ENCODE results near the gene PARVA.

PARVA gene

GRCh38 chr11:12556788-12557384 is 179.5 kb downstream of the PARVA start:
- no peak for DNase-seq (ENCODE audit: low read depth)

DNA sequence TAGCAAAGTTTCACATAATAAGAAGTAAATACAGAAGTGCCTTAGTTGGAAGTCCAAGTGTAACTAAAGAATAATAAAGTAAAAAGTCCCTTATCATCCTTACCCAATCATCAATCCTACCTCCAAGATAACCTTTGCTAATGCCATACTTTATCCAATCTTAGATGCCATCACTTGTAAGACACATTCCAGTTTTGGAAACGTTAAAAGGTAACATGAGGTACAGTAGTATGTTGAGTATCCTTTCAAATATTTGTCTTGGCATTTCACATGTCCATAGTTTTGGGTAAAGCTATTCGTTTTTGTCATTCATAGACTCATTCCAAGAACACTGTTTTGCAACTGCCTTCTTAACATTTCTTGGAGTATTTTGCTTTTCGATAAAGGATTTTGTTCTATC is 181.6 kb downstream of the PARVA start:
- no peak for DNase-seq (ENCODE audit: low read depth)

DNA sequence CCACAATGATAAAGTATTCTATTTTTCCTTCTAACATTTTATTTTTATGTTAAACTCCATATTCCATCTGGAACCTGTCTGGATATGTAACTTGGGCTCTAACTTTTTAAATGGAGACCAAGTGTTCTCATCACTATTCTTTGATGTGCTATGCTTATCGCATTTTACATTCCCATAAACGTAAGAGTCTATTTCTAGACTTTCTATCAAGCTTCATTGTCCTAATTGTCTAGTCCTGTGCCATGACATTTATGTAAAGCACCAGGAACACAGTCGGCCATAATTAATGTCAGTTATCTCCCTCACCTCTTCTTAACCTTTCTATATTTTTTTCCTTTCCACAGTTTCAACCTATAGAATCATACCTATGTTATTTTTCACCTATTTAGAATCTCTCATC is 183.0 kb downstream of the PARVA start:
- no peak for DNase-seq (ENCODE audit: low read depth)

- no peak for DNase-seq (ENCODE audit: low read depth)
Measured at GRCh38 chr11:12560861-12561260, 183.5 kb downstream of the PARVA start.

- DNase-seq (ENCODE audit: low read depth): no peak
Measured at GRCh38 chr11:12564012-12564411, 186.6 kb downstream of the PARVA start.

GRCh38 chr11:12565406-12565805 is 188.0 kb downstream of the PARVA start:
- DNase-seq (ENCODE audit: low read depth): no peak

- DNase-seq (ENCODE audit: low read depth): no peak
Measured at GRCh38 chr11:12567746-12568460, 190.5 kb downstream of the PARVA start.

DNA sequence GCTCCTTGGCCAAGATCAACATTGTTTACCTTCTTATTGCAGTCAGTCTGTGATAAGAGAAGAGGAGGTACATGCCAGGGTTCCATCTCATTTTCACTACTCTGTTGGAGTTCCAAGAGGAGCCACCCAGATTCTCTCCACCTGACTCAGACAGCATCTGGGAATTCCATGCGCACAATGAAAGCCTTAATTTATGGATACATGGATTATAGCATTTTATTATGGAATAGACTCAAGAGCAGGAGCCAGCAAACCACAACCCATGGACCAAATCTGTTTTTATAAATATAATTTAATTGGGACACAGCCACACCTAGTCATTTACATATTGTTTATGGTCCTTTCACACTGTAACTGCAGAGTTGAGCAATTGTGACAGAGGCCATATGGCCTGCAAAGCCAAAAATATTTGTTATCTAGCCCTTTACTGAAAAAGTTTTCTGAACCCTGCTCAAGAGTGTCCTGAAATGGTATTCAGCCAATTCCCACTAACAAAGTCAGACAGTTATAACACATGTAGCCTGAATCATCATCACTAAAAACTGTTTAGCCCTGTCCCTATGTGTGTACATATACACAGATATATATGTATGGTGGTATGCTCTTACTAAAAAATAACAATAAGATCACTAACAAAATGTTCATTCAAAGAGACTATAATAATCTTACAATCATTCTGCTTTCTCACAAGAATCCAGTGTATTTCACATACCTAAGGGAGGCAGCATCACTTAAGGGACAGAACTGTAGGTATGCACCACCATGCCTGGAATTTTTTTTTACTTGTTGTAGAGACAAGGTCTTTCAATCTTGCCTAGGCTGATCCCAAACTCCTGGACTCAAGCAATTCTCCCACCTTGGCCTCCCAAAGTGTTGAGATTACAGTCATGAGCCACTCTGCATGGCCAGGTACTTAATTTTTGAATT is 192.4 kb downstream of the PARVA start:
- no peak for DNase-seq (ENCODE audit: low read depth)

DNA sequence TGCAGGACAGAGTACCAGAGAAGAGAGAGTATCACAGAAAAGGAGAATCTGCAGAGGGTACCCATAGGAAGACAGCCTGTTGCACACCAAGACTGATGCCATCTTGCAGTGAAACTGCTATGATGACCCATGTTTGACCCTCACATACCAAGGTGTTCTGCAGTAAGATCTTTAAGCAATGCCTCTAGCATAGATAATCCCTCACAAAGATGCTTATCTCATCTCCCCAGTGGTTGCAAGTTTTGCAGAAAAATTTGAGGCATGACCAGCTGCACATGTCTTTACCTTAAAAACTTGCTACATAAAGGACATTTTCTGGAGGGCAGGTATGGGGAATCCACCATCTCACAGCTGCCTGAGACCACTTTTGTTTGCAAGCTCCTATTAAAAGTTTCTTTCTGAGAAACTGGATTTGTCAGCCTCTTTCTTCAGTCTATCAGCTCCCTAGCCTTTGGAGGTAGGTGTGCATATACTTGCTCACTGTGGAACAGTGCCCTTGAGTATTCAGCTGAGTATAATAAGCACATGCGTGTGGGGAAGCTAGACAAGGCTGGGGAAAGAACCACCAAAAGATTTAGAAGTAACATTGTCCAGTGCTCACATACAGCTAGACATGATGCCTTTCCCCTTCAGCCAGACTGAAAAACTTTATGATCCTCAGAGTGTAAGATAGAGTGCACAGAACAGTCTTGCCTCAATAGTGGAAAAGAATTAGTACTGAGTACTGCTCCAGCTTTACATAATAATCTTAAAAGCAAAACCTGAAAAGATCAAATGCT is 196.5 kb downstream of the PARVA start:
- no peak for DNase-seq (ENCODE audit: low read depth)

- DNase-seq (ENCODE audit: low read depth): no peak
Measured at GRCh38 chr11:12577725-12578644, 200.6 kb downstream of the PARVA start.

DNA sequence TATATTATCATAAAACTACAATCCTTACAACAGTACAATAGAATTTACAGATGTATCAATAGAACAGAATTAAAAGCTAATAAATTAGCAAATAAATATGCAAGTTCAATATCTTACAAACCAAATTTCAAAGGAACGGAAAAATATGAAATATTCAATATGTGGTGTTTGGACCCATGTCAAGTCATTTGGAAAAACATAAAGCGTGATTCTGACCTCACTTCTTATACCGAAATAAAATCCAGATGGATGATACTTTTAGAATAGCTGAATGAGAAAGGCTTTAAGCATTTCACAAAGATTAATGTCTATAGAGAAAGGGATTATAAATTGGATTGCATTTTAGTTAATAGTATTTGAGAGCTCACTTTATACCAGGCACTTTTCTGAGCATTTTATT is 204.0 kb downstream of the PARVA start:
- DNase-seq (ENCODE audit: low read depth): no peak

DNA sequence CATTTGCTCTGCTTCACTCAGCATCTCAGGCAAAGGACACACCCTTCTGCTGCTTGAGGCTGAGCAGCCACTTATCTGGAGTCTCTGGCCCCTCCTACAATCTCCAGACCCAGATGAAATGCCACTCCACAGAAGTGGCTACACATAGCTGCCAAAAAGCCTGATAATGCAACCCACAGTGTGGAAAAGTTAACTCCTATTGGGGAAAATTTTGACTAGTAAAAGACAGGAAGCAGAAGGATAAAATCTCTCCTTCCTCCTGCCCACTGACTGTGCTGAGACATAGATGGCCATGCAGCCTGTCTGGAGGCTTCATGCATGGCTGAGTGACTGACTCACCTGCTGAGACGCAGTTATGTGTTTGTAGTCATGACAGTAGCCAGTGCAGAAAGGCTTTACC is 204.6 kb downstream of the PARVA start:
- no peak for DNase-seq (ENCODE audit: low read depth)
